Stimulated activated CD4-positive, alpha-beta T cell treated with anti-CD3 and anti-CD28 coated beads, TNF-alpha, amount 100 ng/mL, for 1 hour (primary cell): ENCODE measurements around the gene UVRAG.
"Not testable (repeated sequence)": the region's sequence is repeated elsewhere in the genome, so short reads cannot be mapped to it uniquely, and the experiment has no call there.

ENCODE experiments used
- DNase-seq, 3 donors: peaks; one replicate each; pipeline ENCODE4 v3.0.0-alpha.2; 2020; ENCODE audit warnings: low read depth in 3 of 3, low spot score in 1 of 3

Gene UVRAG

DNA sequence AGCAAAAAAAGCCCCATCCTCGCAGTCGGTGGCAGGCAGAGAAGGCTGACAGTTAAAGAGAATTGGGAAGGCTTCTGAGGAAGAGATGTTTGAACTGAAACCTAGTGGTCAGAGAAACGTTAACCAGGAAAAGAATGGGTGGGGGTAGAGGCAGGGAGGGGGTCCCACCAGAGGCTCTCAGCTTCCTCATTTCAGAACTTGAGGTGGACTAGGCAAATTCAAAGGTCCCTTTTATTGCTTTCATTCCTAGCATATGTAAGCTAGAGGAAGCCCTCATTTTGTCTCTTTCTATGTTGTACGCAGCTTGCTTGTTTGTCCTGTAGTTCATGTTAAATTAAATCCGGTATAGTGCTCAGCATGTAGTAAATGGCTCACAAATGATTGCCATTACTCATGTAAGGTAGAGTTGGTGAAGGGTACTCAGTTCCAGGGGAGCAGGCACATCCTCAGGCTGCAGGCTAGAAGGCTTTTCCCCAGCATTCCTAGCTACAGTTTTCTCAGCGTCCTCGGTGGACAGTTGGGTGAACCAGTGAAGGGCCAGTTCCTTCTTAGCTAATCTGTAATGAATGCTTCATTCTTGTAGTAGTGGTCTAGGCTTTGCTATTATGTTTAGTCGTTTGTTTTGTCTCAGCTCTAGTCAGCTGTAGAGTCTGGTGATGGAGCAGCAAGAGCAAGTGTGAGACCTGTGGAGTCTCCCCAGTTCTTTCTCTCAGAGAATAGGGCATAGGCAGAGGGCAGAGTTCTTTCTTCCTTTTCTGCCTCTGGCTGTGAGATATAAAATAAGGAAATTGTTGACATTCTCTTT is 58.6 kb downstream of the UVRAG start:
- no peak for DNase-seq

DNA sequence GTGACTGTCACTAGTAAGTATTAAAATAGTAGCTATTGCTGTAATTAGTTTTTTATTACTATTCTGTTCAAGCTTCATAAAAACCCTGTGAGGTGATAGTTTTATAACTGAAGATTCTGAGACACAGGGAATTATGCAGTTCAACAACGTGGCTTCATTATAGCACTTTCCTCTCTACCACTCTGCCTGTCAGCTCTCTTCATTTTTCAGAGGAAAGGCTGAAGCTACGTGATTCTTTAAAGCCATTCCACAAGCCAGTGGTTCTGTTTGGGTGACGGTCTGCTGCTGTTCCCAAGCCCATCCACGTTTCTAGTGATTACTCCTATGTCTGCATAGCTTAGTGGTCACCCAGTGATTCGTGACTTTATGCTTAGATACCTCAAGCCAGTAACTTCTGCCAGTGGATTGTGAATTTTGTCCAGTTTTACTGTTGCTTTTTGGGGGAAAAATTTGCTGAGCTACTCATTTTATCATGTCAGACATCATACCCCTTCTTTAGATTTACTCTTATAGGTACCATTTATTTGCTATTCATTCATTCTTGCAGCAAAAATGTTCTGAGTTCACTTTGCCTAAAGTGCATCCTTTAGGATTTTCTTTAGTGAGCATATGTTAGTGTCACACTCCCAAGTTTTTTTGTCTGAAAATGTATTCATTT is 59.8 kb downstream of the UVRAG start:
- DNase-seq: no peak

DNA sequence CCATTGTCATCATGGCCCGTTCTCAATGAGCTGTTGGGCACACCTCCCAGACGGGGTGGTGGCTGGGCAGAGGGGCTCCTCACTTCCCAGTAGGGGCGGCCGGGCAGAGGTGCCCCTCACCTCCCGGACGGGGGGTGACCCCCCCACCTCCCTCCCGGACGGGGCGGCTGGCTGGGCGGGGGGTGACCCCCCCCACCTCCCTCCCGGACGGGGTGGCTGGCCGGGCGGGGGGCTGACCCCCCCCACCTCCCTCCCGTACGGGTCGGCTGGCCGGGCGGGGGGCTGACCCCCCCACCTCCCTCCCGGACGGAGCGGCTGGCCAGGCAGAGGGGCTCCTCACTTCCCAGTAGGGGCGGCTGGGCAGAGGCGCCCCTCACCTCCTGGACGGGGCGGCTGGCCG is 62.3 kb downstream of the UVRAG start:
- not testable (repeated sequence) for DNase-seq

DNA sequence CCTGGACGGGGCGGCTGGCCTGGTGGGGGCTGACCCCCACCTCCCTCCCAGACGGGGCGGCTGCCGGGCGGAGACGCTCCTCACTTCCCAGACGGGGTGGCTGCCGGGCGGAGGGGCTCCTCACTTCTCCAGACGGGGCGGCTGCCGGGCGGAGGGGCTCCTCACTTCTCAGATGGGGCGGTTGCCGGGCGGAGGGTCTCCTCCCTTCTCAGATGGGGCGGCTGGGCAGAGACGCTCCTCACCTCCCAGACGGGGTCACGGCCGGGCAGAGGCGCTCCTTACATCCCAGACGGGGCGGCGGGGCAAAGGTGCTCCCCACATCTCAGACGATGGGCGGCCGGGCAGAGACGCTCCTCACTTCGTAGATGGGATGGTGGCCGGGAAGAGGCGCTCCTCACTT is 62.9 kb downstream of the UVRAG start:
- not testable (repeated sequence) for DNase-seq

DNA sequence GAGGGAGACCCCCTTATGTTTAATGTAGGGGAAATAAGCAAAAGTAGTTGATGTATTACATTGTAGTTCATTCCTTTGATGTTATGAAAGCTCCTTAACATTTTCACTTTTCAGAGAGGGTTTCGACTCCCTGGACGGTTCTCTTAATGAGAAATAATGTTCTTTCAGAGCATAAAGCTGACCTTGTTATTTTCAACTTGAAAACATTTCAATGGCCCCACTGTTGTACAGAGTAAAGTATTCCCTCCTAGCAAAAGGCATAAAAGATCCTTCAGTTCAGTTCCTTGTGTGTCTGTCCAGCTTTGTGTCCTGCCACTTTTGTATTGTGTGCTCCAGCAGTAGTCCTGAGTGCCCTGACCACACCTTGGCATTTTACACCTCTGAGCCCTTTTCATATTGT is 63.9 kb downstream of the UVRAG start:
- DNase-seq: no peak

DNA sequence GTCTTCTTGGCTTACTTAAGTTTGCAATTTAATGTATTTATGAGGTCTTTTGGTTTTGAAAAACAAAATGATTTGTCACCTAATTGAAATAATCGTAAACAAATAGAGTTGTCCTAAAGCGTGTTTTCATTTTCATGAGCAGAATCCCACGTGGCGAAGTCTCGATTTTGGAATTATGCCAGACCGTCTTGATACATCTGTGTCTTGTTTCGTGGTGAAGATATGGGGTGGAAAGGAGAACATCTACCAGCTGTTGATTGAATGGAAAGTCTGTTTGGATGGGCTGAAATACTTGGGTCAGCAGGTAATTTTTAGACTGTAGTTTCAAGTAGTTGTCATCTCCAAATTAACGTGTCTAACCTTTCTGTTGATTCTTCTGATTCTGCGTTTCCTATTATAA is 64.7 kb downstream of the UVRAG start:
- no peak for DNase-seq

DNA sequence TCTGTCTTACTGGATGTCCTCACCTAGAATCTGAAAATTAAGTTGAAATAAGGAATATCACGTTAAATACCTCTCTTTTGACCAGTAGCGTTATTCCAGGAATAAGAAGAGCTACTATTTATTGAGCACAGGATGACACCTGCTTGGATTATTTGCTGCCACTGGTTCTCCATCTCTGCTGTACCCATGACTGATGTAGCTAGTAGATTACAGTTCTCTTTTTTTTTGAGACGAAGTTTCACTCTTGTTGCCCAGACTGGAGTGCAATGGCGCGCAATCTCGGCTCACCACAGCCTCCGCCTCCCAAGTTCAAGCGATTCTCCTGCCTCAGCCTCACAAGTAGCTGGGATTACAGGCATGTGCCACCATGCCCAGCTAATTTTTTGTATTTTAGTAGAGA is 65.3 kb downstream of the UVRAG start:
- DNase-seq: not testable (repeated sequence)

DNA sequence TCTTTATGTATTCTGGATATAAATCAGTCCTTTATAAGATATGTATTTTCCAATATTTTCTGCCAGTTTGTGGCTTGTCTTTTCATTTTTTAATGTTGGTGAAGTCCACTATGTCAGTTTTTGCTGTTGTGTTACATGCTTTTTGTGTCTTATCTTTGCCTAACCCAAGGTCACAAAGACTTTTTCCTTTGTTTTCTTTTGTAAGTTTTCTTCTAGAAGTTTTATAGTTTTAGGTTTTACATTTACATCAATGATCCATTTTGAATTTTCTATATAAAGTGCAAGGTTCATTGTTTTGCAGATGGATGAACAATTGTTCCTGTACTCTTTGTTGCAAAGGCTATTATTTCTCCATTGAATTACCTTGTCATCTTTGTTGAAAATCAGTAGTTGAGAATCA is 69.3 kb downstream of the UVRAG start:
- DNase-seq: no peak

DNA sequence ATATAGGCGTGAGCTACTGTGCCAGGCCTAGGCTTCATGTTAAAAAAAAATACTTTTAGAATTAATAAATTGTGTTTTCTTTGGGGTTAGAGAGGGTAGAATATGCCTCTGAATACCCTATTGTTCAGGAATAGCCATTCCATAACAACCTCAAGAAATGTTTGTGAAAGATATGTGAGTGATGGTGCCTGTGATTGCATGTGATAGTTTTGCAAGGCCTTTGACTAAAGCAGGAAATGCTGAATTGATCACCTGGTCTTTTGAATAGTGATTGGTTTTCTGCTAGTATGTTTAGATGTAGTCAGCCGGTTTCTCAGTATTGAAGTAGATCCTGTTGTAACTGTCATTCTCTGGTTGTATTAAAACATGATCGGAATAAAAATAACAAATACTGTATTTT is 73.4 kb downstream of the UVRAG start:
- no peak for DNase-seq

DNA sequence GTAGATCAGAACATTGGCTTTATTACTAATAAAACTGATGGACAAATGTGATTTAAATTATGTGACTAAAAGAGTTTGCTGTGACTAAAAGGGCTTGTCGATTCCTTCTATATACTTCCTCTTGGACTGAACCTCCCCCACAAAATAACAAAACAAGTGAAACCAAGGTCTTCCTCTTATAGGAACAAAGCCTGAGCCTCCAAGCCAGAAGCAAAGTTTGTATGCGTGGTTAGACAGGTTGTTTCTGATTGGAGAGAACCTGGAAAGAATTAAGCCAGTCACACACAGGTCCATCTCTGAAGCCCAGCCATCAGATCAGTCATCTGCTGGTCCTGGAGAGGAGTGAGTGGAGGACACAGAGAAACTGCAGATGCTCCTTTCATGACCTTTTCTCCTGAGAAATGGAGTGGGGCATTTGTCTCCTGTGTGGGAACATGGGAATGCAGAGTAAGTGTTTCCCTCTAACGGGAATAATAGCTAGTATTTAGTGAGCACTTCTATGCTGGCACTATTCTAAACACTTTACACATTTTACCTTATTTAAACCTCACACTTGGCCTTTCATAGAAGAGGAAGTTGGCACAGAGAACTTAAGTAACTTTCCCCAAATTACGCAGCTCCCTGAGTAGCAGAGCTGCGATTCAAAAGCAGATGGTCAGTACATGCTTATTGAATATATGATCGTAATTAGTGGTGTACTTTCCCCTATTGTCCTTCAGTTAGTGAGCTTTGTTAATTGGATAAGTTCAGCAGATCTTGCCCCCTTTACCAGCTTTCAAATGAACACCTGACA is 77.1 kb downstream of the UVRAG start:
- no peak for DNase-seq

DNA sequence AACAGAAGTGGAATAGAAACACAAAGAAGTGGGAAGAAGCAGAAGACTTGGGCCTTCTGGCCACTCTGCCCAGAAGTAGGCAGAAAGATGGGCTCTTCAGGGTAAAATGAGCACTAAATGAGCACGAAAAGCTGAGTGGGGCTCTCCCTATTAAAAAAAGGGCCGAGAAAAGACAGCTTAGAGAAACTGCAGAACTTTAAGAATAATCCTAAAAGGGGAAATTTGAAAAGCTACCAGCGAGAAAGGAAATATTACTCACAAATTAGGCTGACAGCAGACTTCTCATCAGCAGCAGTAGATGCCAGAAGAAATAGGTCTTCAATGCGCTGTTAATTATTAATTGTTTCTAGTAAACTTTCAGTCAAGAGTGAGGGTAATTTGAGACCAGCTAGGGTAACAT is 78.2 kb downstream of the UVRAG start:
- DNase-seq: no peak

DNA sequence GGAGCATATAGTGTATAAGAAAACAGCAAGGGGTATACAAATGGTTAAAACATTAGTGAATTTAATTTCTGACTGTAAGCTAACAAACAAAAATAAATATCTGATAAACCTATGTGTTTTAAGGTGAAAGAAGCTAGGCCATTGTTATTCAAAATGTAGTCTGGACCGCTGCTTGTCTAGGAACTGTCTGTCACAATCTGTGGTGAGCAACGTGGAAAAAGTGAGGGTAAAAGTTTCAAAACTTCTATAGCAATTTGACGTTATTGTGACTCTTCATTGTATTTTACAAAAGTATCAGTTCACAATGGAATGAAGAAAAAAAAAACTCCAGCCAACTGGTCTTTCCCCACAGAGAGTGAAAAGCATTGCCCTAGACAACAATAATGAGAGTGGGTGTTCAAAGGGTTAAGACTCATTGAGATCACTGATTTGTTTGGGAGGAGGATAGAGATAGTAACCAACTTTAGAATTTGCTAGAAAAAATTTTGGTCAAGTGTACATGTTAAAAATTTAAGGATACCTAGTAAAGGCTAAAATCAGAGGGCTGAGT is 79.1 kb downstream of the UVRAG start:
- DNase-seq: no peak

DNA sequence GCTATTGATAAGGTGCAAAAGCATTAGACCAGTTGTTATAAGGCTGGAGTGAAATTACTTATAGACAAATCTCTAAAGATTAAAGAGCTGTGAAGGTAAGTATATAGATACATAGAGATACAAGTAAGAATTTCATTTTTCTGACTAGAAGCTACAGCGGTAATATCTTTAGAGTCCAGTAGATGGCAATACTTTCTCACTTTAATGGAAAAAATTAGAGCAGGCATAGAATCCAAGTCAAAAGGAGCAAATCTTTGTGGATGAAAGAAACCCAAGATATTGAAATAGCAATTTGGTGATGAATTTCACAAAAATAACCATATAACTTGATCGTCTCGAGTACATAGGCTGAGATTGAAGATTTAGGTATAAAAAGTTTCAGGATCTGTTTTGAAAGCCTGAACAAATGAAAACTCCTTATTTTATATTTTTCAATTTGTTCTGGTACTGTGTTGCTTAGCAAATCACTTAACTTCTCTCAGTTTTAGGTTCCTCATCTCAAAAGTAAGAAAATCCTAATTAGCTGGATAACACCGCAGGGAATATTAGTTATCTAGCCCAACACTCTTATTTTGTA is 81.9 kb downstream of the UVRAG start:
- no peak for DNase-seq

DNA sequence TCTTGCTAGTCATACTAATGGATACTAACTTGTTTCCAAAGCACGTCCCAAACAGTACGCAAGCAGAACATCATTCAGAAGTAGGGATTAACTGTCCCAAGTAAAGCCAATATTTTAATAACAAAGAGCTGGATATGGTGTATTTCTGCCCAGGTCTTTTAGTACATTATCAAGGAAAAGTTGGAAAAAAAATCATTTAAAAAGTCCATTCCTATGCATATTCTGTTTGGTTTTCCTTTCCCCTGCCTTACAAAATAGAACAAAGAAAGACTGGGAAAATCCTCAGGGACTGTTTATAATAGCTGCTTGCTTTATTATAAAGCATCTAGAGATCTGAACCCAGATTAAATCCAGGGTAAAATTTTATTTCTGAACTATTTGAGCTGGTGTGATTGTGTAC is 83.9 kb downstream of the UVRAG start:
- no peak for DNase-seq

DNA sequence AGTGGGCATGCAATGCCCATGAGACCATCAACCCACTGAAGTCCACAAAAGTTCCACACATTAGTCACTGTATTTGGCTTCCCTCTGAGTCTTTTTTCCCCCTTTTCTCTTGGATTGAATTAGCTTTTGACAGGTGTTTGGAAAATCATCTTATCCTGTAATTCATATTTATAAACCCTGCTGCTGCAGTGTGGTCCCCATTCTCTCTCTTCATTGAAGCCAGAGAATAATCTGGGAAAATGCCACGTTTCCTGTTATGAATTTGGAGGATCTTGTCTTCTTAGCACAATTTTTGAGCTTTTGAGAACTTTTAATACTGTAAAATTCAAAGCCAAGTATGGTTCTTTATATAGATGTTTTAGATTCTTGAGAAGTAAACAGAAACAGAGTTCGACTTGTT is 84.8 kb downstream of the UVRAG start:
- no peak for DNase-seq

DNA sequence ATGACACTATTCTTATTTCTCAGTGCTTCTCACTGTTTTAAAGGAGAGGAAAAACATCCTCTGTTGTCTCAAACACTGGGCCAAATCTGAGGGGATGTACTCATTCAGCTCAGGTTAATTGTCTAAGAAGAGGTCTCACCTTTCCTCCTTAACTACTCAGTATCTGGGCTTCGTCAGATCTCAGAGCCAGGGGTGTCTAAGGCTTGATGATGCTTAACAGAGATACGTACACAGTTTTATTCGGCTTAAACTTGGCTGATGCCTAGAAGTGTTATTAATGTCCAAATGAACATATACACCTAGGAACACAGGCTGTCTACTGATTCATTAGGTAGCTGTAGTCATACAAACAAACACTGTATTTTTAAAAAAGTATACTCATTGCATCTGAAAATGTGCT is 85.8 kb downstream of the UVRAG start:
- DNase-seq: no peak

DNA sequence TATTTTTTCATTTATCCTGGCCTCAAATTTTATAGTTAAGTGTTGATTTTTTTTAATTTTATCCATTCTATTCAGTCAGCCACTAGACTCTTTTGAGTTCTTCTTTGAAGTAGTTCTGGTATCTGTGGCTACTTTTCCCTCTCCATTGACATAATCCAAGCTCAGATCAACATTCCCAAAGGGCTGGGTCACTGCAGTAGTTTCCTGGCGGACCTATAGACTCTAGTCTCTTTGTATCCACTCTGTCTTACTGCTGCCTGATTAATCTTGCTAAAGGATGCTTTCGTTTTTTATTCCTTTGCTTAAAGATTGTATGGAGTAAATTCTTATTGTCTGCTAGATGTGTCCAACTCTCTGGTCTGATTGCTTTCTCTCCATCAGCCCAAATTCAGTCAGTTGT is 87.6 kb downstream of the UVRAG start:
- DNase-seq: no peak

DNA sequence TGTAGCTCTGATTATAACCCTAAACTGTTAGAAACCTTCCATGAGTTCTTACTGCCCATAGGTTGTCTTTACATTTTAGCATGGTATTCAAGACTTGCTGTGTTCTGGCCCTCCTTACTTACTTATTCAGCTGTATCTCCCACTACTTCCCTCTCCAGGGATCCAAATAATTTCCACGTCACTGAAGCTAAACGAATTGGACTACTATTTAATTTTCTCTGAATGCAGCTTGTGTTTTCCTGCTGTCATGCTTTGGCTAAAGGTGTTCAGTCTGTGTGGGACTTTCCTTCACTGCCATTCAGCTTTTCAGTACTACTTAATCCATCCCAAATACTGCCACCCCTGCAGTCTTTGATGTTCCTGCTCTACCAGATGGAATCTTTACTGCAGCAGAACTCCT is 88.3 kb downstream of the UVRAG start:
- DNase-seq: no peak

DNA sequence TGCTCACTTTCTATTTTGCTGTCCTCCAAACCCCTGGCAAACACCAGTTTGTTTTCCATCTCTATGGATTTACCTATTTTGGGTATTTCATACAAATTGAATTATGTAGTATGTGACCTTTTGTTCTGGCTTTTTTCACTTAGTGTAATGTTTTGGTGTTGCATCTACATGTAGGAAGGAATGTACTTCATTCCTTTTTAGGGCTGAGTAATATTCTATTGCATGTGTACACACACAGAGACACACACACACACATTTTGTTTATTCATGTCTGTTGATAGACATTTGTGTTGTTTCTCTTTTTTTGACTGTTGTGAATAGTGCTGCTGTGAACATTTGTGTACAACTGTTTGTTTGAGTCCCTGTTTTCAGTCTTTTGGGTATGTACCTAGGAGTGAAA is 90.4 kb downstream of the UVRAG start:
- DNase-seq: no peak

DNA sequence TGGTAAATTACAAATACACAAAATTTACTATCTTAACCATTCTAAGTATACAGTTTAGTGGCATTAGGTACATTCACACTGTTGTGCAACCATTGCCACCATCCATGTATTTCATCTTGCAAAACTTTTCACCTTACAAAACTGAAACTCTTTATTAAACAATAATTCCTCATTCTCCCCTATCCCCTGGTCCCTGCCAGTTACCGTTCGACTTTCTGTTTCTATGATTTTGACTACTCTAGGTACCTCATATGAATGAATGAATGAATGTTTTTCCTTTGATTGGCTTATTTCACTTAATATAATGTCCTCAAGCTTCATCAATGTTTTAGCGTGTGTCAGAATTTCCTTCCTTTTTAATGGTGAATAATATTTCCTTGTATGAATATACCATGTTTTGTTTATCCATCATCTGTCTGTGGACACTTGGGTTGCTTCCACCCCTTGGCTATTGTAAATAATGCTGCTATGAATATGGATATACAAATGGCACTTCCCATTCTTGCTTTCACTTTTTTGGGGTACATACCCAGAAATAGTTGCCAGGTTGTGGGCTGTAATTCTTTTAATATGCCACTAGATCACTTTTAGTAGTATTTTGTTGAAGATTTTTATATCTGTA is 93.0 kb downstream of the UVRAG start:
- no peak for DNase-seq
